HCT116 (cell line): Measurements from ENCODE around the gene PRR3. TPM values are rescaled to one million over a fixed set of nuclear protein-coding genes. Genes with fewer than 3 reads are reported as not detected.
"Not testable (repeated sequence)": the region's sequence is repeated elsewhere in the genome, so short reads cannot be mapped to it uniquely, and the experiment has no call there.

Experiments
- ATAC-seq: fragments of 200-7000 bp; cut with Tn5 transposase; 2 replicates; pipeline ENCODE4 v1.9.1; 2020; ENCODE audit warnings: mild to moderate bottlenecking, moderate library complexity
- BruUV-seq: library from RNA; stranded (reverse); fragments of 400-500 nt; replicated peaks from 2 replicates; lab custom pipeline; 2021; lab: Mats Ljungman, UMichigan
- CTCF ChIA-PET: fragments of 300-600 bp; sonication (Branson Sonifier 250); formaldehyde crosslinking; loops from one replicate; lab custom pipeline; 2021; ENCODE audit warnings: antibody characterized with exemption; lab: Charles Lee
- POLR2A ChIA-PET: fragments of 300-600, 350-600 bp; sonication (Branson Sonifier 250); formaldehyde crosslinking; loops from one replicate; lab custom pipeline; 2021; ENCODE audit warnings: antibody characterized with exemption; lab: Charles Lee
- RAD21 ChIA-PET, 2 experiments: fragments of 300-600 bp; sonication (Branson Sonifier 250); formaldehyde crosslinking; loops; one replicate each; lab custom pipeline; 2023; ENCODE audit warnings: low total read pairs in 2 of 2; ENCODE audit not compliant: uncharacterized antibody in 2 of 2, unreplicated experiment in 2 of 2, low non-redundant PET in 1 of 2; lab: Charles Lee
- DNase-seq: peaks from one replicate; pipeline ENCODE4 v3.0.0-alpha.2; 2010; ENCODE audit warnings: low read depth, low spot score
- H2AFZ ChIP-seq: fragments of 200-600 bp; shearing (Covaris generic), sonication (generic); 2 replicates; pipeline ENCODE4 v1.6.1; 2017; ENCODE audit warnings: low read depth, mixed run types, mixed read lengths, antibody characterized with exemption, low read length; ENCODE audit not compliant: poor library complexity, severe bottlenecking
- H3K27ac ChIP-seq: 2 replicates; pipeline ENCODE4 v1.5.1; 2012; ENCODE audit warnings: low read depth, low read length
- H3K27me3 ChIP-seq: fragments of 200-600 bp; sonication (generic); 2 replicates; pipeline ENCODE4 v1.6.1; 2016; ENCODE audit warnings: mixed run types, low read length, mixed read lengths; ENCODE audit not compliant: insufficient read depth
- H3K36me3 ChIP-seq, 2 experiments: fragments of 200-500 bp in 1 of 2; fragments of 200-600 bp in 1 of 2; sonication (Bioruptor generic) in 1 of 2; sonication (generic) in 1 of 2; 2 replicates each; pipeline versions ENCODE4 v1.5.1 to v1.6.1; 2014 to 2016; ENCODE audit warnings: low read length in 2 of 2, inconsistent platforms in 1 of 2, mixed read lengths in 1 of 2, mixed run types in 1 of 2; ENCODE audit not compliant: insufficient read depth in 2 of 2, control insufficient read depth in 1 of 2
- H3K4me1 ChIP-seq, 2 experiments: fragments of 200-600 bp in 1 of 2; sonication (generic) in 1 of 2; 2 replicates each; pipeline versions ENCODE4 v1.5.1 to v1.6.1; 2012 to 2017; ENCODE audit warnings: low read length in 2 of 2, inconsistent platforms in 1 of 2, mild to moderate bottlenecking in 1 of 2, mixed read lengths in 1 of 2, mixed run types in 1 of 2, moderate library complexity in 1 of 2; ENCODE audit not compliant: insufficient read depth in 2 of 2, control insufficient read depth in 1 of 2
- H3K4me2 ChIP-seq: fragments of 200-600 bp; sonication (generic); 2 replicates; pipeline ENCODE4 v1.6.1; 2017; ENCODE audit warnings: mixed run types, low read length, mixed read lengths
- H3K4me3 ChIP-seq, 2 experiments: fragments of 200-600 bp in 1 of 2; sonication (generic) in 1 of 2; replicated peaks in 1 of 2; 2 replicates each; pipeline ENCODE4 v1.5.1; 2011 to 2016; ENCODE audit warnings: low read length in 2 of 2, control low read depth in 1 of 2, low read depth in 1 of 2, mild to moderate bottlenecking in 1 of 2, mixed read lengths in 1 of 2, mixed run types in 1 of 2
- H3K79me2 ChIP-seq: fragments of 200-600 bp; sonication (generic); 2 replicates; pipeline ENCODE4 v1.6.1; 2017; ENCODE audit warnings: mild to moderate bottlenecking, mixed run types, low read length, moderate library complexity, mixed read lengths; ENCODE audit not compliant: insufficient read depth
- H3K9ac ChIP-seq: fragments of 200-600 bp; sonication (generic); 2 replicates; pipeline ENCODE4 v1.6.1; 2016; ENCODE audit warnings: low read length, mixed read lengths
- H3K9me2 ChIP-seq: fragments of 200-600 bp; sonication (generic), shearing (Covaris generic); 2 replicates; pipeline ENCODE4 v1.6.1; 2017; ENCODE audit warnings: mixed run types, mild to moderate bottlenecking, moderate library complexity; ENCODE audit not compliant: insufficient read depth
- H3K9me3 ChIP-seq, 2 experiments: fragments of 200-500 bp in 1 of 2; fragments of 200-600 bp in 1 of 2; sonication (Bioruptor generic) in 1 of 2; sonication (generic) in 1 of 2; 2 replicates each; pipeline ENCODE4 v1.6.1; 2014 to 2017; ENCODE audit warnings: low read length in 2 of 2, mixed read lengths in 2 of 2, inconsistent platforms in 1 of 2, low read depth in 1 of 2, mild to moderate bottlenecking in 1 of 2, mixed run types in 1 of 2, moderate library complexity in 1 of 2; ENCODE audit not compliant: control insufficient read depth in 1 of 2, insufficient read depth in 1 of 2
- H4K20me1 ChIP-seq: fragments of 200-600 bp; sonication (generic), shearing (Covaris generic); 2 replicates; pipeline ENCODE4 v1.6.1; 2017; ENCODE audit warnings: mixed run types, mild to moderate bottlenecking, moderate library complexity; ENCODE audit not compliant: insufficient read depth
- POLR2A ChIP-seq: IDR thresholded peaks from 2 replicates; pipeline ENCODE4 v1.7.0; 2011; ENCODE audit warnings: borderline replicate concordance; ENCODE audit not compliant: insufficient read depth, insufficient read length; ENCODE audit errors: extremely low read depth
- intact Hi-C: fragments of 100-400 bp; cut with micrococcal nuclease; formaldehyde crosslinking; loops from 2 replicates; pipeline ENCODE4 v1.10.0; 2022
- total RNA-seq: library from RNA; stranded (reverse); gene quantifications from one replicate; pipeline ENCODE4 v1.2.1, GENCODE V29; 2021; ENCODE audit not compliant: unreplicated experiment

The PRR3 gene
- total RNA-seq, 1 experiment from 2014 or later: 16.7 TPM

GRCh38 chr6:30517767-30518504, 39.2 kb upstream of the PRR3 start:
- H3K79me2 ChIP-seq, H3K9me2 ChIP-seq, H3K27me3 ChIP-seq, CTCF ChIA-PET, H3K36me3 ChIP-seq, H3K4me3 ChIP-seq, H3K9me3 ChIP-seq, H2AFZ ChIP-seq, ATAC-seq, H3K9ac ChIP-seq, H4K20me1 ChIP-seq, DNase-seq, POLR2A ChIA-PET, H3K4me2 ChIP-seq, RAD21 ChIA-PET, H3K27ac ChIP-seq, BruUV-seq, intact Hi-C loops: not testable (repeated sequence)
- peaks cover 11 to 25% of the 10 kb centered on the region in 2 experiments; a peak in 3 of 4 replicates for H3K4me1 ChIP-seq

DNA sequence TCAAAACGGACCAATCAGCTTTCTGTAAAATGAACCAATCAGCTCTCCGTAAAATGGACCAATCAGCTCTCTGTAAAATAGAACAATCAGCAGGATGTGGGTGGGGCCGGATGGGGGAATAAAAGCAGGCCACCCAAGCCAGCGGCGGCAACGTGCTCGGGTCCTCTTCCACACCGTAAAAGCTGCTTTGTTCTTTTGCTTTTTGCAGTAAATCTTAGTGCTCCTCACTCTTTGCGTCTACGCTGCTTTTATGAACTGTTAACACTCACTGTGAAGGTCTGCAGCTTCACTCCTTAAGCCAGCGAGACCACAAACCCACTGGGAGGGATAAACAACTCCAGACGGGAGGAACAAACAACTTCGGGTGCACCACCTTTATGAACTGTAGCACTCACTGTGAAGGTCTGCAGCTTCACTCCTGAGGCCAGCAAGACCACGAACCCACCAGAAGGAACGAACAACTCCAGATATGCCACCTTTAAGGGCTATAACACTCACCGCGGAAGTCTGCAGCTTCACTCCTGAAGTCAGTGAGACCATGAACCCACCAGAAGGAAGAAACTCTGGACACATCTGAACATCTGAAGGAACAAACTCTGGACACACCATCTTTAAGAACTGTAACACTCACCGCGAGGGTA, 38.5 kb upstream of the PRR3 start:
- H3K9me3 ChIP-seq, ATAC-seq, POLR2A ChIA-PET, H3K4me3 ChIP-seq, intact Hi-C loops, H3K9me2 ChIP-seq: not testable (repeated sequence)
- peak; percentile 40 for TF ChIP-seq POLR2A
- TF ChIP-seq, all 23 proteins: peak for 1; not testable (repeated sequence) for 22
- H3K9ac ChIP-seq, H3K36me3 ChIP-seq, DNase-seq, RAD21 ChIA-PET, H3K27me3 ChIP-seq, H3K4me2 ChIP-seq, H3K79me2 ChIP-seq, H2AFZ ChIP-seq, CTCF ChIA-PET, BruUV-seq, H4K20me1 ChIP-seq, H3K27ac ChIP-seq: not testable (repeated sequence)
- H3K4me1 ChIP-seq: peaks cover 11 to 25% of the 10 kb centered on the region in 2 experiments; a peak in 3 of 4 replicates
